T47D (cell line): ENCODE results near the gene SAPCD2.

ENCODE experiments used
- DNase-seq, 2 experiments: peaks; one replicate each; pipeline versions ENCODE4 v3.0.0 to v3.0.0-alpha.2; 2011 to 2012; ENCODE audit warnings: low read depth in 1 of 2, low spot score in 1 of 2
- JUND ChIP-seq: IDR thresholded peaks from 2 replicates; pipeline ENCODE4 v1.6.1; 2012; ENCODE audit warnings: low read depth
- in situ Hi-C: cut with HindIII; loops from 2 replicates; pipeline ENCODE4 v1.10.0; 2016; ENCODE audit warnings: low sequenced_read_pairs, low pct_unique_long_range_greater_than_20kb

SAPCD2 gene

GRCh38 chr9:137023157-137023556, 47.2 kb downstream of the SAPCD2 start:
- TF ChIP-seq JUND, result no peak
- no peak for DNase-seq
- in situ Hi-C loops, result no loop called here

- in situ Hi-C loops, result no loop called here
- no peak for DNase-seq
- no peak for TF ChIP-seq JUND
Measured at GRCh38 chr9:137022662-137023008, 47.7 kb downstream of the SAPCD2 start.

GRCh38 chr9:137021979-137022661, 48.2 kb downstream of the SAPCD2 start:
- peak; percentile 94 to 100 for DNase-seq
- no peak for TF ChIP-seq JUND
- in situ Hi-C loops, result no loop called here

GRCh38 chr9:137021568-137021978, 48.8 kb downstream of the SAPCD2 start:
- DNase-seq, result no peak
- TF ChIP-seq JUND, result no peak
- in situ Hi-C loops, result no loop called here

GRCh38 chr9:137020771-137021567, 49.4 kb downstream of the SAPCD2 start:
- in situ Hi-C loops, result no loop called here
- DNase-seq, result no peak
- TF ChIP-seq JUND, result no peak

GRCh38 chr9:137019891-137020683, 50.3 kb downstream of the SAPCD2 start:
- TF ChIP-seq JUND, result no peak
- no peak for DNase-seq
- in situ Hi-C loops, result no loop called here

- in situ Hi-C loops, result no loop called here
- no peak for DNase-seq
- TF ChIP-seq JUND, result no peak
Measured at GRCh38 chr9:137018761-137019559, 51.4 kb downstream of the SAPCD2 start.

GRCh38 chr9:137017791-137018497, 52.4 kb downstream of the SAPCD2 start:
- DNase-seq, result no peak
- in situ Hi-C loops, result no loop called here
- TF ChIP-seq JUND, result no peak

GRCh38 chr9:137017071-137017470, 53.3 kb downstream of the SAPCD2 start:
- in situ Hi-C loops, result no loop called here
- DNase-seq, result no peak
- TF ChIP-seq JUND, result no peak

- in situ Hi-C loops, result no loop called here
- no peak for DNase-seq
- TF ChIP-seq JUND, result no peak
Measured at GRCh38 chr9:137016436-137016835, 53.9 kb downstream of the SAPCD2 start.

- in situ Hi-C loops, result no loop called here
- no peak for TF ChIP-seq JUND
- DNase-seq, result no peak
Measured at GRCh38 chr9:137015976-137016375, 54.4 kb downstream of the SAPCD2 start.

GRCh38 chr9:137015540-137015930, 54.8 kb downstream of the SAPCD2 start:
- DNase-seq, result no peak
- in situ Hi-C loops, result no loop called here
- TF ChIP-seq JUND, result no peak
